ENCODE data around the gene C15orf39.

C15orf39 gene

GRCh38 chr15:75174102-75174501 lies 27.6 kb upstream of the C15orf39 start:
- no peak for DNase-seq

- no peak for DNase-seq
These were observed 27.0 kb upstream of the C15orf39 start for GRCh38 chr15:75174729-75175128.

- DNase-seq, result no peak
These were observed 25.3 kb upstream of the C15orf39 start for GRCh38 chr15:75176396-75176761.

GRCh38 chr15:75177360-75178071 lies 24.2 kb upstream of the C15orf39 start:
- peak in 1 of 2 donors; percentile 54 for DNase-seq

GRCh38 chr15:75178171-75178937 lies 23.3 kb upstream of the C15orf39 start:
- no peak for DNase-seq

- DNase-seq, result no peak
These were observed 22.5 kb upstream of the C15orf39 start for GRCh38 chr15:75178938-75179745.

- DNase-seq, result no peak
These were observed 21.9 kb upstream of the C15orf39 start for GRCh38 chr15:75179746-75180140.

- no peak for DNase-seq
These were observed 19.9 kb upstream of the C15orf39 start for GRCh38 chr15:75181780-75182179.

- no peak for DNase-seq
These were observed 19.2 kb upstream of the C15orf39 start for GRCh38 chr15:75182187-75183131.

- no peak for DNase-seq
These were observed 16.2 kb upstream of the C15orf39 start for GRCh38 chr15:75185271-75186029.

- no peak for DNase-seq
These were observed 15.6 kb upstream of the C15orf39 start for GRCh38 chr15:75186044-75186443.

GRCh38 chr15:75188499-75188898 lies 13.2 kb upstream of the C15orf39 start:
- DNase-seq, result no peak

GRCh38 chr15:75191235-75191634 lies 10.4 kb upstream of the C15orf39 start:
- DNase-seq, result no peak

GRCh38 chr15:75192307-75192706 lies 9.4 kb upstream of the C15orf39 start:
- DNase-seq, result no peak

- DNase-seq, result no peak
These were observed 8.4 kb upstream of the C15orf39 start for GRCh38 chr15:75193272-75193671.

- no peak for DNase-seq
These were observed 7.7 kb upstream of the C15orf39 start for GRCh38 chr15:75193976-75194375.

- DNase-seq, result no peak
These were observed 7.3 kb upstream of the C15orf39 start for GRCh38 chr15:75194397-75194796.

GRCh38 chr15:75195122-75195765 lies 6.4 kb upstream of the C15orf39 start:
- DNase-seq, result no peak

GRCh38 chr15:75195766-75196241 lies 5.9 kb upstream of the C15orf39 start:
- no peak for DNase-seq

GRCh38 chr15:75197062-75197630 lies 4.5 kb upstream of the C15orf39 start:
- no peak for DNase-seq
